Type B pancreatic cell (in vitro differentiated cells): ENCODE measurements around the gene TSC1. TPM values are rescaled to one million over a fixed set of nuclear protein-coding genes. Genes with fewer than 3 reads are reported as not detected.

Experiments used
- DNase-seq: peaks from one replicate; pipeline ENCODE4 v3.0.0; 2021; ENCODE audit warnings: mixed read lengths; ENCODE audit not compliant: unreplicated experiment; ENCODE audit errors: extremely low spot score
- H3K27ac Mint-ChIP-seq: 2 replicates; pipeline ENCODE4 v1.8.0; 2021; ENCODE audit warnings: mild to moderate bottlenecking, mixed read lengths
- H3K27me3 Mint-ChIP-seq: 2 replicates; pipeline ENCODE4 v1.8.0; 2021; ENCODE audit warnings: mixed read lengths
- H3K36me3 Mint-ChIP-seq: 2 replicates; pipeline ENCODE4 v1.8.0; 2021; ENCODE audit warnings: mixed read lengths
- H3K4me1 Mint-ChIP-seq: one replicate; pipeline ENCODE4 v1.8.0; 2021; ENCODE audit warnings: mixed read lengths; ENCODE audit not compliant: unreplicated experiment
- H3K4me3 Mint-ChIP-seq: 2 replicates; pipeline ENCODE4 v1.8.0; 2021; ENCODE audit warnings: mild to moderate bottlenecking, mixed read lengths
- H3K9me3 Mint-ChIP-seq: 2 replicates; pipeline ENCODE4 v1.8.0; 2021; ENCODE audit warnings: mixed read lengths
- CTCF ChIP-seq: fragments of 200-600 bp; sonication (generic); conservative IDR thresholded peaks from 2 replicates; pipeline ENCODE4 v1.5.0; 2021; ENCODE audit warnings: antibody characterized with exemption, mild to moderate bottlenecking
- total RNA-seq: library from RNA; stranded (reverse); gene quantifications from 2 replicates; pipeline ENCODE4 v1.2.1, GENCODE V29; 2021; ENCODE audit warnings: low replicate concordance

The TSC1 gene
- total RNA-seq, 1 donor from 2014 or later = 58.9 TPM

DNA sequence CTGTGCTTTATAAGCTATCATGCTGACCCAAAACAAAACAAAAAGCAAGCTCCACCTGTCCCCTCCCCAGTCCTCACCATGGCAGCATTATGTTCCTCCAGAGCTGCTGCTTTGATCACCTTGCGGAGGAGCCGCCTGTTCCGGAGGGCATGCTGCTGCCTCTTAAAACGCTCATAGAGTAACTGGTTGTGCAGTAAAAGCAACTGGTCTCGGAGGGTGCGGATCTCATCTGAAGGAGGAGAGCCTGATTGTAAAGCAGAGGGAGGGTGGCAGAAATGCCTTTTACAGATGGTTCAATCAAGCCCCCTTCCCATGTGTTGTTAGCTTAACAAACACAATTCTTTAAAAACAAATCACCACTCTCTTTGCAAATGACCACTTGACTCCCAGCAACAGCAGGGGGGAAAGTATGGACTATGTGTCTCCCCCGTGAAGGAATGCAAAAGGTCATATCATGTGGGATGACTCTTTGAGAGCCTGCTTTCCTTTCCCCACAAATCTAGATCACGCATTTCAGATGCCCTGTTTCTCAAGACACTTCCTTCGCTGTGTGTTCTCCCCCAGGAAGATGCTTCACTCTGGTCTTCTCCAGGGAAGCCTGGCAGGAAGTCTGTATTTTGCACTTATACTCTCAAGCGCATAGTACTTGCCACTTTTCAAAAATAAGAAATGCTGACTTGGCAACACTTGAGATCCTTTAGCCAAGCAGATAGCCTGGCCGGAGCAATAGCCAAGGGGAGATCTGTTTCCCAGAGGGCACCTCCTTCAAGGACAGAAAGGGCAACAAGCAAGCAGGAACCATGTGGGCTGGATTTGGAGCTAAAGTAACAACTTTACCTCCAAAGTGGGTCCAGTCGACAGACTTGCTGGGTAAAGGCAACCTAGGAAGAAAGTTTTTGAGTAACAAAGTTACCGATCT, 40.6 kb downstream of the TSC1 start:
- H3K9me3 Mint-ChIP-seq = no peaks in the 10 kb centered on the region
- H3K4me3 Mint-ChIP-seq = no peak overlapping the region
- H3K27ac Mint-ChIP-seq = no peak overlapping the region
- peaks cover 13% of the 10 kb centered on the region for H3K36me3 Mint-ChIP-seq
- H3K4me1 Mint-ChIP-seq = no peaks in the 10 kb centered on the region
- DNase-seq = peak; percentile 32
- no peaks in the 10 kb centered on the region for H3K27me3 Mint-ChIP-seq
- no peak for TF ChIP-seq CTCF

DNA sequence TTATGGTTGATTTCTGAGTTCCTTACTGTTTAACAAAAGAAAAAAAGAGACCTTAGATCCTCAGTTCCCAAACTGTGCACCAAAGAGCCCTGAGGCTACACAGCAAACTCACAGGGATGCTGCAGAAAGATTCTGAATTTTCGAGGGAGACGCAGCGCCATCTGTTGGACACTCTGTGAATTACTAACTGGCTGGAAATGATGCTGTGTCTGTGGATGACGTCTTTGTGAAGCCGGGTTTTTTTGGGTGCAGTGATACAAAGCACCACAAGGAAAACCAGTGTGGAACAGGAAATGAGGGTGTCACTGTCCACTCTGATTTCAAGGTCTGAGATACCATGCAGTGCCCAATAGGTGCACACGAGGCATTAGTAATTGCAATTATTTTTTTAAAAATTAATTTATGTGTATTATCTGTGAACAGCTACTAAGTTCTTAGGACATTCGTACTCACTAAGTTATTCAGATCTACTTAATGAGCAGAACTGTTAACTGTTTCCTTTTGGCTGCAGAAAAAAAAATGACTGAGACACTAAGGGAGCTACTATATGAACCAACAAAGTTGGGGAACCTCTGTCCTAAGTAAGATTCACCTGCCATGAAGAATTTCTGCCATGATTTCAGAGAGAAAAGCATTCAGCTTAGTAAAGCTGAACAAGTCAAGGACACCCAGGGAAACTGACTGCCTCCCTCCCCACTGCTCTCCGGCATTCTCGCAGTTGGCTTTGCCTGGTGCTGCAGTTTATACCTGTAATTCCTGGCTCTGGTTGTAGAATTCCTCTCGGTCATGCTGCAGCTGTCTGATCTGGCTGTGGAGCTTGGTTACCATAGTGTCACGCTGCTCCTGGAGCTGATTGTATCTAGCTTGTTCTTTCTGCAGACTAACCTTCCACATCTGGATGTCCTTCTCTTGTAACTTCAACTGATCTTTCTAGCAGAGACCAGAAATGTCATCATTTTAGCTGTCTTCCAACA, 42.3 kb downstream of the TSC1 start:
- no peaks in the 10 kb centered on the region for H3K27me3 Mint-ChIP-seq
- peaks cover 14% of the 10 kb centered on the region for H3K36me3 Mint-ChIP-seq
- H3K4me1 Mint-ChIP-seq = no peaks in the 10 kb centered on the region
- peak; percentile 98 for TF ChIP-seq CTCF
- H3K27ac Mint-ChIP-seq = peak overlapping the region; percentile 16
- no peaks in the 10 kb centered on the region for H3K9me3 Mint-ChIP-seq
- DNase-seq = peak; percentile 82
- no peak overlapping the region for H3K4me3 Mint-ChIP-seq

DNA sequence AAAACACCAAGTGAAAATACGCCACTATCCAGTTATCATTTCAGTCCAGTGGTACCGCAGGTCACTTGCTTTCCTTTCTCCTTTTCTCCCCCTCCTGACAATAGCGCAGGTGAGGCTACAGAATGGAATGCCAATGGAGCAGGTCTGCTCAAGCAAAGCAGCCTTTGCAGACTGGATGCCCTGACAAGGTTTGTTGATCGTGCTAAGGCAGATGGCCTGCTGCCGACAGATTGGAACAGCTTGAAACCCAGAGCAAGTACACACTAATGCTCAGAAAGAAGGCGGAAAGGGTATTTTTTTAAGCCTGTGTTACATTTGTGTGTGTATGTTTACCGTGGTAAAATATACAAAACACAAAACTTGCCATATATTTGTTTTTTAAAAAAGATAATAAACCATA, 46.4 kb downstream of the TSC1 start:
- H3K9me3 Mint-ChIP-seq = no peaks in the 10 kb centered on the region
- H3K27ac Mint-ChIP-seq = no peak overlapping the region
- no peaks in the 10 kb centered on the region for H3K27me3 Mint-ChIP-seq
- no peak for DNase-seq
- H3K4me3 Mint-ChIP-seq = no peak overlapping the region
- peaks cover 3% of the 10 kb centered on the region for H3K4me1 Mint-ChIP-seq
- peaks cover 36% of the 10 kb centered on the region for H3K36me3 Mint-ChIP-seq
- TF ChIP-seq CTCF = no peak

GRCh38 chr9:132896906-132897305, 47.5 kb downstream of the TSC1 start:
- no peak for TF ChIP-seq CTCF
- Mint-ChIP-seq H3K27ac (peak overlapping the region; percentile 75), H3K9me3 (no peaks in the 10 kb centered on the region), H3K4me1 (peaks cover 3% of the 10 kb centered on the region), H3K4me3 (no peak overlapping the region), H3K27me3 (no peaks in the 10 kb centered on the region), H3K36me3 (peaks cover 32% of the 10 kb centered on the region)
- DNase-seq = no peak

GRCh38 chr9:132896264-132896663, 48.2 kb downstream of the TSC1 start:
- Mint-ChIP-seq H3K4me3 (no peak overlapping the region), H3K36me3 (peaks cover 28% of the 10 kb centered on the region), H3K9me3 (no peaks in the 10 kb centered on the region), H3K4me1 (peaks cover 3% of the 10 kb centered on the region), H3K27me3 (no peaks in the 10 kb centered on the region), H3K27ac (peak overlapping the region; percentile 39)
- no peak for TF ChIP-seq CTCF
- no peak for DNase-seq
